ENCODE results near the gene TMEM62.

- TF ChIP-seq CTCF (IDR thresholded peaks at IDR 0.05) (no peak), POLR2A (IDR thresholded peaks at IDR 0.05) (no peak)
Measured at GRCh38 chr15:43121863-43122262, 11.5 kb upstream of the TMEM62 start.
